ENCODE results near the gene AVPR2.

DNA sequence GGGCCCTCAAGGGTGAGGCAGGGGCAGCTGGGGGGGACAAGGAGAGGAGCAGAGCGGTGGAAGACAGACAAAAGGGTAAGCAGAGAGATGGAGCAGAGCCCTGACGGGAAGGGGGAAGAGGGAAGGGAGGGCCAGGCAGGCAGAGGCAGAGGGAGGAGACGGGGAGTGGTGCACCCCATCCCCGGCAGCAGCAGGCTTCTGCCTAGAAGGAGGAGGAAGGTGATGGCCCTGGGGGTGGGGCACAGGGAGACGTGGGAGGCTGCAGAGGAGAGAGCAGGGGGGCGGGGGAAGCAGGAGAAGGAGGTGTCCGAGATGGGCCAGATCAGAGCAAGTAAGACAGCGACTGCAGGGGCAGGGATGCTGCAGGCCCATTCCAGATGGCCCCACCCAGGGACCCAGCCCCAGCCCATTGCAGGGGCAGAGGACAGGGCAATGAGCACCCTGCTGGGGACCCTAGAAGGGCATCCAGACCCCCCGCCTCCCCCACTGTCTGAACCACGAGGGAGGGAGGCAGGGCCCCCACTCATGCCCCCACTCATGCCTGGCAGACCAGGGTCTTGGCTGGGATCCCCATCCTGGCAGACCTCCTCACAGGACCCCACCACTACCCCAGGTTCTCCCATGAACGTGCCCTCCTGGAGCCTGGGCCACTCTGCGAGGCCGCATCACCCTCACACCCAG is 21.2 kb upstream of the AVPR2 start:
- TF ChIP-seq CTCF (conservative IDR thresholded peaks at IDR 0.05; ENCODE audit: low read depth, low read length) (no peak), EZH2 (IDR thresholded peaks at IDR 0.05; ENCODE audit: low read length, unreplicated experiment) (no peak)
